Measurements from ENCODE around the gene CHD8.
"Not testable (repeated sequence)": the region's sequence is repeated elsewhere in the genome, so short reads cannot be mapped to it uniquely, and the experiment has no call there.

CHD8 gene

DNA sequence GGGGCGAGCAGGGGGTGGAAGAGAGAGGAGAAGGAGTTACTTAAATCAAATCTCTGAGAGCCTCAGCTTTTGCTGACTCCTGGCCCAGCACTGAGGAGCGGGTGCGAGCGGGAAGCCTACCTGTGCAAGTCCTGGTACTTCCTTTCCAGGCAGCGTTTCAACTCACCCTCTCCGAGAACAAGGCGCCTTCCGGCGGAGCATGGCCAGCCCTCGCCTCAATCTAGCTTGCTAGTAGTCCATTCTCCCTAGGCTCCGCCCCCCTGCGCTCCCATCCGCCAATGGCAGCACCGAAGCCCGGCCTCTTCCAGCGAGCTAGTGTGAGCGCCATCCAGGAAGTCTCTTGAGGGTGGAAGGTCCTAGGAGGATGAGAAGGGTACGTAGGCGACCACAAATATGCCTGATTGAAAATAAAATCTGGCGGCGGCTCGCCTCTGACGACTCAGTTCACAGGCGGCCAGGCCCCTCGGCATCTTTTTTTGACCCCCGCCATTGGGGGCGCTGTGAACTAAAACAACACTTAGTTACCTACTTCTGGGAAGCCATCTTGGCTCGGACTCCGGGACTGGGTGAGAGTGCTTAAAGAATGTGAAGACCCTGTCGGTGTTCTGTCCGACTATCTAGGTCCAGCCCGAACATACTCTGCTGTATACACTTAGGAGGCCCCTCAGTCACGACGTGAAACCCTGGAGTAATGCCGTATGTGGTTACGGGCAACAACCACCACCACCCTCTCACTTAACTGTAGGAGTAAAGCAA, at the start of gene CHD8:
Gene CHD8 (minus strand): TSS at position 212 of the 756 bp plus-strand sequence. CDS start 24,480 bp downstream, outside the sequence.
- peak; percentile 93 to 99 (median 98) for DNase-seq (ENCODE audit: low read depth in 3 of 3)

GRCh38 chr14:21505012-21505553, 49.2 kb upstream of the CHD8 start:
- no peak for DNase-seq (ENCODE audit: low read depth in 3 of 3)

DNA sequence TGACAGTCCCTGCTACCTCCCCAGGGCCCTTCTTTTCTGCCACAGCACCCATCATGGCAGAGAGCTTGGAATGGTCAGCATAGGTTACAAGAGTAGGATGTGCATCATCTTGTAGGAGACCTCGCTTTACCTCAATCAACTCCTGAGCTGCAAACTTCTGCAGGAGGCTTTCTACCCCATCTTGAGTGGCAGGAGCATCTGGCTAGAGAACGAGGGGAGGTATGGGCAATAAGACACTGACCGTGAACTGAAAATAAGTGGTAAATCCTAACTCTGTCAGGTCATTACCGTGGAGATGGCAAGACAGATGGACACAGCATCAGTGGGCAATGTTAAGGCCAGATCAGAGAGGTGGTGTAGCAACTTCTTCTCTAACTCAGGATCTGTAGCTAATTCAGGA, 47.5 kb upstream of the CHD8 start:
- DNase-seq (ENCODE audit: low read depth in 3 of 3) = no peak

GRCh38 chr14:21501568-21501967, 45.6 kb upstream of the CHD8 start:
- DNase-seq (ENCODE audit: low read depth in 3 of 3) = no peak

DNA sequence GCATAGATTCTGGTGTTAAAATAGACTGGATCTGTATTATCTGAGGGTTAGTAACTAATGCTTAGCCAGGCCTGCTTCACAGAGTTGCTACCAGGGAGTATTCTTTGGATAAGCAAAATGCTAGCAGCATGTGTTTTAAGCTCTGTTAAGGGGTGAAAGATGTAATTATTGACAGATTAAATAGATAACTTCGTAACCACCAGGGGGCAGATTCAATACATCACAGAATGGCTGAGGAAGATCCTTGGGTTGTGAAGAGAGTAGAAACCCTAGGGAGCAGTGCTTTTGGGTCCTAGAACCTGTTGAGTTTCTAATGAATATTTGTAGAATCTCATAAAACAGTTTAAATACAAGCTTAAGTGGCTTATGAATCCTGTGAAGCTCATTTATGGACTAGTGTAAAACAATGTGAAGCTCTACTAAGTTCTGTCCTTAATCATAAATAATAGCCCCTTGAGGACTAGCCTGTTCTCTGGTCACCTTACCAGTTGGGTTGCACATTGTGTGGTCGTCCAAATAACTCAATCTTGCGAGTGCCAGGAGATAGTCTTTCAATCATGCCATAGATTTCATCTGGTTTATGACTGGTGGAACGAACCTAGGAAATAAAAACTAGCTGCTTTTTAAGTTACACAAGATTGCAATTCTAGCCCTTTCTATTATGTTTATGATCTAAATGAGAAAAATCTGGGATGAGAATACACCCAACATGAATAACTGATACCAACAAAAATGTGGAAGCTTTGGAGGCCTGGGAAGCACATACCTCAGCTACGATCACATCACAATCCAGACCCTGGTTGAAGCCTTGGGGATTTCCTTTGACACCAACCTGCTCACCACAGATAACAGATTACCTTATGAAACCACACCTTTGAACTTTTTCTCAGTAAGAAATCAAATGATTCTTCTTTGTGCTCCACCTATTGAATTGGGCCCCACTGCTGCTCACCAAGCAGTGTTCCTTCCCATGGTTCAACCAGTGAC, 42.9 kb upstream of the CHD8 start:
- DNase-seq (ENCODE audit: low read depth in 3 of 3) = no peak

- DNase-seq (ENCODE audit: low read depth in 3 of 3) = no peak
Observed at GRCh38 chr14:21496453-21496852, 40.5 kb upstream of the CHD8 start.

GRCh38 chr14:21494902-21495762, 39.2 kb upstream of the CHD8 start:
- no peak for DNase-seq (ENCODE audit: low read depth in 3 of 3)

GRCh38 chr14:21486640-21487087, 30.7 kb upstream of the CHD8 start:
- no peak for DNase-seq (ENCODE audit: low read depth in 3 of 3)

- DNase-seq (ENCODE audit: low read depth in 3 of 3) = peak; percentile 69 to 92 (median 91)
Observed at GRCh38 chr14:21476925-21477681, 21.2 kb upstream of the CHD8 start, which contains the start of the genes RAB2B and TOX4. RAB2B (minus strand) TSS chr14:21476959; CDS start chr14:21476872, 87 bp downstream. TOX4 (plus strand) TSS chr14:21477195; CDS start chr14:21477279, 84 bp downstream.

DNA sequence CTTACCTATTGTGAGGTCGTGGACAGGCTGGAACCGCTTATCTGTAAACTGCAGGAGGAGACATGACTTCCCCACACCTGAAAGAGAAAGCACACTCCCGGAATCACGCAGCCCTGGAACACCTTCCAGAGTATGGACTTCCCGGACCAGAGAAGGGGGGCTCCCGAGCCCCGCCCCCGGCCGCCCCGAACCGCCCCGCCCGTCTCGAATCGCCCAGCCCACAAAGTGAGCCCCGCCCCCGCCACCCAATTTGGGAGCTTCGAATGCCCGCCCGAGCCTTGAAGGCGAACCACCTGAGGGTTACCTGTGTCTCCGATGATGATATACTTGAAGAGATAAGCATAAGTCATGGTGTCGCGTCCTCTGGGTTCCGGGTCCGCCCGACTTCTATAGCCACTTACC, 20.6 kb upstream of the CHD8 start:
- DNase-seq (ENCODE audit: low read depth in 3 of 3) = peak; percentile 72 to 80 (median 75)

- DNase-seq (ENCODE audit: low read depth in 3 of 3) = no peak
Observed at GRCh38 chr14:21475767-21476522, 20.0 kb upstream of the CHD8 start.

DNA sequence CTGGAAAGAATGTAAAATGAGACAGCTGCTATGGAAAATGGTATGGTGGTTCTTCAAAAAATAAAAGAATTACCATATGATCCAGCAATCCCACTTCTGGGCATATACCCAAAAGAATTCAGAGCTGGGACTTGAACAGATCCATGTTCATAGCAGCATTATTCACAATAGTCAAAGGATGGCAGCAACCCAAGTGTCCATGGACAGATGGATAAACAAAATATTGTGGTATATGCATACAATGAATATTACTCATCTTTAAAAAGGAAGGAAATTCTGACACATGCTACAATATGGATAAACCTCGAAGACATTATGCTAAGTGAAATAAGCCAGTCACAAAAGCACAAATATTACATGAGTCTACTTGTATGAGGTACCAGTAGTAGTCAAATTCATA, 11.7 kb upstream of the CHD8 start:
- no peak for DNase-seq (ENCODE audit: low read depth in 3 of 3)

GRCh38 chr14:21455592-21455911, 371 bp downstream of the CHD8 start:
- DNase-seq (ENCODE audit: low read depth in 3 of 3) = no peak

GRCh38 chr14:21454843-21455544, 929 bp downstream of the CHD8 start:
- DNase-seq (ENCODE audit: low read depth in 3 of 3) = no peak

DNA sequence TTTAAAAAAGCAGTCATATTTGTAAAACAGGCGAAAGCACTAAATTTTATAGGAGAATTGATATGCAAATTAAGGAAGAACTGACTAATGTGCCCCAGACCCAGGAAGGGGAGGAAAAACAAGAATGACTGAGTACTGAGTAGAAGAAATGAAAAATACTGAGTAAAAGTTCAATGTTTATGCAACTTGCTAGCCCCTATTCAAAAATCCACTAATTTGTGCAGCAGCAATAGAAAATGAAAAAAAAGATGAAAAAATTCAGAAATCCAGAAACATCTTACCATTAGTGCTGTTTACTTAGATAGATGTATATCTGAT, 6.1 kb downstream of the CHD8 start:
- no peak for DNase-seq (ENCODE audit: low read depth in 3 of 3)

DNA sequence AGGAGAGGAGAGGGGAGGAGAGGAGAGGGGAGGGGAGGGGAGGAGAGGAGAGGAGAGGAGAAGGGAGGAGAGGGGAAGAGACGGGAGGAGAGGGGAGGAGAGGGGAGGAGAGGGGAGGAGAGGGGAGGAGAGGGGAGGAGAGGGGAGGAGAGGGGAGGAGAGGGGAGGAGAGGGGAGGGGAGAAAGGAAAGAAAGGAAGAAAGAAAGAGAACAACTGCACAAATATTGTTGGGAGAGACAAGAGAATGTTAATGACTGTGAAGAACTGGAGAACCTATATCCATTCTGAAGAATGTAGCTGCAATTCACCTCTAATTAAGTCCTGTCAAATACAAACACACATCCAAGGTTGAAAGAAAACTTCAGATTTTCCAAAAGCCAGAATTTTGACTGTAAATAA, 13.3 kb downstream of the CHD8 start:
- DNase-seq (ENCODE audit: low read depth in 3 of 3) = not testable (repeated sequence)

GRCh38 chr14:21440859-21441258, 15.1 kb downstream of the CHD8 start:
- DNase-seq (ENCODE audit: low read depth in 3 of 3) = no peak

DNA sequence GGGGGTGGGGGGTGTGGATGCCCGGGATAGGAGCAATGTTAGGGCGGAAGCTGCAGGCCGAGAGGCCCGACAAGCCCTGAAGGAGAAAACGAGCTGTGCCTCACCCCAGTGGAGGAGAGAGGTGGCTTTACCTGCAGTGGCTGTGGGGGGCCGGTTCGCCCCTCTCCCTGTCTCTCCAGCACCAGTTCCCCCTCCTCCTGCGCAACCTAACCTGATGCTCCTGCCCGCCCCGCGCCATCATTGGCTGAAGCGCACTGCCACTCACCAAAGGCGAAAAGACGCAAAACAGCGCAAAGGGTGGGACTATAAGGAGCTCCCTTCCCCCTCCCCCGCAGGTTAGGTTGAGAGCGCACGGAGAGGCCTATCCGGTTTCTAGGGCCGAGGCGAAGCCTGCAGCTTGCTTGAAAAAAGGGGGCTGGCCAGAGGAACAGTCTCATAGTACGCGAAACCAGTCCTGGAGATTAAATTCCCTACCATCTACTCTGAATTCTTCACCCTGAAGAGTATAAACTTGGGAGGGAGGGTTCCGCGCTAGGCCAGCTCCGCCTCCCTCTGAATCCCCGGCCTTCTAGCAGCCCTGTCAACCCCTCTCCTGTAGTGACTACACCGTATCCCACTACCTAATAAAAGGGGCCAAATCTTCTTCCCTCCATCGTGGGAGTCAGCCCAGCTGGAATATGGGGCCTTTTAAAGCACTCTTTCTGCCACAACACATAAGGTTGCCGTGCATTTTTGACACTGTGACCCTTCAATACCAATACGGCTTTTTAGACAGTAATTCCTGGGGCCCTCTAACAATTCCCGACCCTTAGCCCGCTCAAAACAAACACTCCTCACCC, 18.6 kb downstream of the CHD8 start:
- peak; percentile 98 for DNase-seq (ENCODE audit: low read depth in 3 of 3)

All from stimulated activated CD4-positive, alpha-beta T cell treated with anti-CD3 and anti-CD28 coated beads, TNF-alpha, amount 100 ng/mL, for 4 hours (primary cell).